ENCODE results near the gene KCNN3.

- TF ChIP-seq, protein P1, sequence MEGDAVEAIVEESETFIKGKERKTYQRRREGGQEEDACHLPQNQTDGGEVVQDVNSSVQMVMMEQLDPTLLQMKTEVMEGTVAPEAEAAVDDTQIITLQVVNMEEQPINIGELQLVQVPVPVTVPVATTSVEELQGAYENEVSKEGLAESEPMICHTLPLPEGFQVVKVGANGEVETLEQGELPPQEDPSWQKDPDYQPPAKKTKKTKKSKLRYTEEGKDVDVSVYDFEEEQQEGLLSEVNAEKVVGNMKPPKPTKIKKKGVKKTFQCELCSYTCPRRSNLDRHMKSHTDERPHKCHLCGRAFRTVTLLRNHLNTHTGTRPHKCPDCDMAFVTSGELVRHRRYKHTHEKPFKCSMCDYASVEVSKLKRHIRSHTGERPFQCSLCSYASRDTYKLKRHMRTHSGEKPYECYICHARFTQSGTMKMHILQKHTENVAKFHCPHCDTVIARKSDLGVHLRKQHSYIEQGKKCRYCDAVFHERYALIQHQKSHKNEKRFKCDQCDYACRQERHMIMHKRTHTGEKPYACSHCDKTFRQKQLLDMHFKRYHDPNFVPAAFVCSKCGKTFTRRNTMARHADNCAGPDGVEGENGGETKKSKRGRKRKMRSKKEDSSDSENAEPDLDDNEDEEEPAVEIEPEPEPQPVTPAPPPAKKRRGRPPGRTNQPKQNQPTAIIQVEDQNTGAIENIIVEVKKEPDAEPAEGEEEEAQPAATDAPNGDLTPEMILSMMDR (IDR thresholded peaks at IDR 0.05; ENCODE audit: low read length), result no peak
- TF ChIP-seq EZH2 (optimal IDR thresholded peaks at IDR 0.05; ENCODE audit: low read depth, low read length), result no peak
These were observed 81.2 kb downstream of the KCNN3 start for GRCh38 chr1:154788886-154789285.
